Tibial nerve (tissue), 4 donors: ENCODE data around the gene PWWP2B.

Source experiments
- CTCF ChIP-seq, 5 experiments: fragments of 200-600 bp in 3 of 5; fragments of 450-650 bp in 2 of 5; sonication (generic) in 3 of 5; IDR thresholded peaks; one replicate each; pipeline ENCODE4 v1.5.1; 2016 to 2019; ENCODE audit warnings: antibody characterized with exemption in 5 of 5, mild to moderate bottlenecking in 3 of 5, moderate library complexity in 2 of 5
- EP300 ChIP-seq, 2 donors: sonication (generic); formaldehyde crosslinking; IDR thresholded peaks; one replicate each; pipeline ENCODE4 v1.6.1; 2017; ENCODE audit warnings: antibody characterized with exemption in 2 of 2, mild to moderate bottlenecking in 1 of 2
- POLR2A ChIP-seq, 2 donors: fragments of 450-650 bp; IDR thresholded peaks; one replicate each; pipeline ENCODE4 v1.6.1; 2017; ENCODE audit warnings: antibody characterized with exemption in 2 of 2, mild to moderate bottlenecking in 2 of 2, moderate library complexity in 2 of 2

- TF ChIP-seq CTCF (IDR thresholded peaks at IDR 0.05): no peak
- no peak for TF ChIP-seq EP300 (IDR thresholded peaks at IDR 0.05)
- TF ChIP-seq POLR2A (IDR thresholded peaks at IDR 0.05): no peak
These were observed 36.8 kb downstream of the PWWP2B start for GRCh38 chr10:132433671-132434340.
